HuH-7 (cell line): ENCODE results near the gene CCR3.
"Not testable (repeated sequence)": the region's sequence is repeated elsewhere in the genome, so short reads cannot be mapped to it uniquely, and the experiment has no call there.

Source experiments
- DNase-seq: peaks from one replicate; pipeline ENCODE4 v3.0.0; 2011; ENCODE audit warnings: low spot score

Gene CCR3

GRCh38 chr3:46242120-46242519, at the start of gene CCR3:
CCR3 (plus strand) TSS chr3:46242460; CDS start chr3:46265159, 22,699 bp downstream.
- DNase-seq, result no peak

GRCh38 chr3:46192939-46193338, 49.3 kb upstream of the CCR3 start:
- DNase-seq, result no peak

GRCh38 chr3:46193436-46193835, 48.8 kb upstream of the CCR3 start:
- no peak for DNase-seq

- no peak for DNase-seq
Observed at GRCh38 chr3:46194868-46195553, 47.2 kb upstream of the CCR3 start.

- DNase-seq, result no peak
Observed at GRCh38 chr3:46196261-46196957, 45.9 kb upstream of the CCR3 start.

GRCh38 chr3:46200211-46200610, 42.0 kb upstream of the CCR3 start:
- DNase-seq, result no peak

GRCh38 chr3:46200790-46201189, 41.5 kb upstream of the CCR3 start:
- no peak for DNase-seq

- no peak for DNase-seq
Observed at GRCh38 chr3:46202535-46202934, 39.7 kb upstream of the CCR3 start.

GRCh38 chr3:46203681-46204080, 38.6 kb upstream of the CCR3 start:
- DNase-seq, result no peak

GRCh38 chr3:46205286-46205960, 36.8 kb upstream of the CCR3 start:
- DNase-seq, result no peak

GRCh38 chr3:46206282-46207015, 35.8 kb upstream of the CCR3 start:
- DNase-seq, result no peak

GRCh38 chr3:46207514-46207913, 34.7 kb upstream of the CCR3 start:
- DNase-seq, result not testable (repeated sequence)

GRCh38 chr3:46208167-46208704, 34.0 kb upstream of the CCR3 start, which contains the start of gene CCR1:
CCR1 (minus strand) TSS chr3:46208313; CDS start chr3:46204313, 4,000 bp downstream.
- peak; percentile 44 for DNase-seq

GRCh38 chr3:46209053-46209452, 33.2 kb upstream of the CCR3 start:
- DNase-seq, result no peak

- no peak for DNase-seq
Observed at GRCh38 chr3:46209746-46210470, 32.4 kb upstream of the CCR3 start.

- no peak for DNase-seq
Observed at GRCh38 chr3:46212101-46212500, 30.2 kb upstream of the CCR3 start.

GRCh38 chr3:46213201-46213600, 29.1 kb upstream of the CCR3 start:
- DNase-seq, result no peak

GRCh38 chr3:46214751-46215352, 27.4 kb upstream of the CCR3 start:
- DNase-seq, result peak; percentile 52

- no peak for DNase-seq
Observed at GRCh38 chr3:46215810-46216414, 26.3 kb upstream of the CCR3 start.

GRCh38 chr3:46218196-46218709, 24.0 kb upstream of the CCR3 start:
- no peak for DNase-seq
